ENCODE measurements around the gene GRAMD4. TPM values are rescaled to one million over a fixed set of nuclear protein-coding genes. Genes with fewer than 3 reads are reported as not detected.

Gene GRAMD4
- polyA plus RNA-seq, 1 of the 3 experiments (the other 2 are of a cell fraction), result 15.5 TPM

GRCh38 chr22:46631113-46631512 is 10.9 kb downstream of the GRAMD4 start:
- Histone ChIP-seq H3K9me3 (no peaks in the 10 kb centered on the region), H3K27me3 (ENCODE audit: insufficient read depth) (no peaks in the 10 kb centered on the region), H3K36me3 (replicated peaks in 1 of 2; ENCODE audit: control insufficient read depth in 1 of 2, insufficient read depth in 2 of 2, low read length in 1 of 2) (no peaks in the 10 kb centered on the region), H3K9me2 (no peaks in the 10 kb centered on the region), H3K79me2 (ENCODE audit: insufficient read depth) (no peaks in the 10 kb centered on the region), H3K9ac (no peak overlapping the region), H3K27ac (ENCODE audit: low read depth in 2 of 2, low read length in 1 of 2) (no peak overlapping the region), H4K20me1 (ENCODE audit: insufficient read depth) (no peaks in the 10 kb centered on the region), H3K4me3 (ENCODE audit: low read depth in 2 of 2, low read length in 1 of 2) (no peak overlapping the region), H3K4me1 (ENCODE audit: control insufficient read depth in 1 of 2, insufficient read depth in 2 of 2, low read depth in 1 of 2, low read length in 1 of 2) (peaks cover 0 to 4% of the 10 kb centered on the region in 2 experiments; a peak in 1 of 4 replicates), H2AFZ (ENCODE audit: low read depth) (no peak overlapping the region), H3F3A (replicated peaks; ENCODE audit: insufficient read depth) (no peaks in the 10 kb centered on the region), H3K4me2 (no peak overlapping the region)
- POLR2A ChIA-PET, result no interaction called here
- TF ChIP-seq TCF12 (IDR thresholded peaks at IDR 0.05) (no peak), EZH2phosphoT487 (IDR thresholded peaks at IDR 0.05; ENCODE audit: borderline replicate concordance, low read depth) (no peak), PBX3 (IDR thresholded peaks at IDR 0.05) (no peak), JUND (IDR thresholded peaks at IDR 0.05) (no peak), MXI1 (IDR thresholded peaks at IDR 0.05; ENCODE audit: low read depth, low read length) (no peak), SMC3 (IDR thresholded peaks at IDR 0.05; ENCODE audit: low read depth, low read length) (no peak), TAF1 (IDR thresholded peaks at IDR 0.05; ENCODE audit: borderline replicate concordance, low read depth, low read length) (no peak), EP300 (IDR thresholded peaks at IDR 0.05; ENCODE audit: borderline replicate concordance in 1 of 2, low read depth in 1 of 2, low read length in 1 of 2) (no peak), USF1 (IDR thresholded peaks at IDR 0.05; ENCODE audit: borderline replicate concordance, low read depth) (no peak), RAD21 (IDR thresholded peaks at IDR 0.05; ENCODE audit: low read length) (no peak), SIN3A (IDR thresholded peaks at IDR 0.05; ENCODE audit: borderline replicate concordance, low read depth, low read length) (no peak), NRF1 (IDR thresholded peaks at IDR 0.05; ENCODE audit: low read depth, low read length) (no peak), RCOR1 (IDR thresholded peaks at IDR 0.05; ENCODE audit: low read length) (no peak), YY1 (IDR thresholded peaks at IDR 0.05; ENCODE audit: low read depth) (no peak), GABPA (IDR thresholded peaks at IDR 0.05; ENCODE audit: low read depth) (no peak)
- TF ChIP-seq, protein P1, sequence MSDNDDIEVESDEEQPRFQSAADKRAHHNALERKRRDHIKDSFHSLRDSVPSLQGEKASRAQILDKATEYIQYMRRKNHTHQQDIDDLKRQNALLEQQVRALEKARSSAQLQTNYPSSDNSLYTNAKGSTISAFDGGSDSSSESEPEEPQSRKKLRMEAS (IDR thresholded peaks at IDR 0.05; ENCODE audit: low read depth), result no peak
- TF ChIP-seq, protein P2, sequence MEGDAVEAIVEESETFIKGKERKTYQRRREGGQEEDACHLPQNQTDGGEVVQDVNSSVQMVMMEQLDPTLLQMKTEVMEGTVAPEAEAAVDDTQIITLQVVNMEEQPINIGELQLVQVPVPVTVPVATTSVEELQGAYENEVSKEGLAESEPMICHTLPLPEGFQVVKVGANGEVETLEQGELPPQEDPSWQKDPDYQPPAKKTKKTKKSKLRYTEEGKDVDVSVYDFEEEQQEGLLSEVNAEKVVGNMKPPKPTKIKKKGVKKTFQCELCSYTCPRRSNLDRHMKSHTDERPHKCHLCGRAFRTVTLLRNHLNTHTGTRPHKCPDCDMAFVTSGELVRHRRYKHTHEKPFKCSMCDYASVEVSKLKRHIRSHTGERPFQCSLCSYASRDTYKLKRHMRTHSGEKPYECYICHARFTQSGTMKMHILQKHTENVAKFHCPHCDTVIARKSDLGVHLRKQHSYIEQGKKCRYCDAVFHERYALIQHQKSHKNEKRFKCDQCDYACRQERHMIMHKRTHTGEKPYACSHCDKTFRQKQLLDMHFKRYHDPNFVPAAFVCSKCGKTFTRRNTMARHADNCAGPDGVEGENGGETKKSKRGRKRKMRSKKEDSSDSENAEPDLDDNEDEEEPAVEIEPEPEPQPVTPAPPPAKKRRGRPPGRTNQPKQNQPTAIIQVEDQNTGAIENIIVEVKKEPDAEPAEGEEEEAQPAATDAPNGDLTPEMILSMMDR (IDR thresholded peaks at IDR 0.05), result no peak
- no peak for DNase-seq
- WGBS (ENCODE audit: low lambda C conversion rate), result 92% methylated on average over 9 of the region's 13 CpGs
- CTCF ChIA-PET, result no interaction called here

Measured in SK-N-SH (cell line).